GM12878 (cell line): ENCODE measurements around the gene GNL3.

ENCODE experiments used
- CREM ChIP-seq: IDR thresholded peaks from 2 replicates; pipeline ENCODE4 v1.6.1; 2014; ENCODE audit warnings: antibody characterized with exemption, low read depth
- TF ChIP-seq, protein P1 (sequence below): IDR thresholded peaks from 2 replicates; pipeline ENCODE4 v1.6.1; 2011; ENCODE audit warnings: low read depth, low read length, improper control_type of control experiment, borderline replicate concordance

- TF ChIP-seq, protein P1, sequence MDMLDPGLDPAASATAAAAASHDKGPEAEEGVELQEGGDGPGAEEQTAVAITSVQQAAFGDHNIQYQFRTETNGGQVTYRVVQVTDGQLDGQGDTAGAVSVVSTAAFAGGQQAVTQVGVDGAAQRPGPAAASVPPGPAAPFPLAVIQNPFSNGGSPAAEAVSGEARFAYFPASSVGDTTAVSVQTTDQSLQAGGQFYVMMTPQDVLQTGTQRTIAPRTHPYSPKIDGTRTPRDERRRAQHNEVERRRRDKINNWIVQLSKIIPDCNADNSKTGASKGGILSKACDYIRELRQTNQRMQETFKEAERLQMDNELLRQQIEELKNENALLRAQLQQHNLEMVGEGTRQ = no peak
- TF ChIP-seq CREM = no peak
Measured at GRCh38 chr3:52663098-52663497, 22.7 kb upstream of the GNL3 start.
